SK-N-SH treated with all-trans-retinoic acid at 6 μM for 48 hours (cell line): ENCODE measurements around the gene GLYAT.
"Not testable (repeated sequence)": the region's sequence is repeated elsewhere in the genome, so short reads cannot be mapped to it uniquely, and the experiment has no call there.

Experiments
- CSDC2 ChIP-seq: fragments of 250-450 bp; sonication (Bioruptor Pico); IDR thresholded peaks from 2 replicates; pipeline ENCODE4 v1.5.0; 2020; ENCODE audit warnings: mild to moderate bottlenecking, moderate library complexity
- OSR1 ChIP-seq: fragments of 250-450 bp; sonication (Bioruptor Pico); IDR thresholded peaks from 2 replicates; pipeline ENCODE4 v1.8.0; 2022; ENCODE audit warnings: moderate library complexity, mild to moderate bottlenecking, inconsistent platforms
- ZFP3 ChIP-seq: fragments of 250-450 bp; sonication (Bioruptor Pico); IDR thresholded peaks from 2 replicates; pipeline ENCODE4 v1.5.0; 2020; ENCODE audit warnings: mild to moderate bottlenecking, moderate library complexity
- ZNF70 ChIP-seq: fragments of 450-650 bp; formaldehyde crosslinking; IDR thresholded peaks from 2 replicates; pipeline ENCODE4 v1.5.0; 2020; ENCODE audit warnings: mild to moderate bottlenecking, moderate library complexity
- ZNF8 ChIP-seq: fragments of 450-650 bp; formaldehyde crosslinking; IDR thresholded peaks from 2 replicates; pipeline ENCODE4 v1.5.0; 2020; ENCODE audit warnings: mild to moderate bottlenecking, moderate library complexity
- TF ChIP-seq, protein P1 (sequence below): fragments of 250-450 bp; sonication (Bioruptor Pico); IDR thresholded peaks from 2 replicates; pipeline ENCODE4 v1.8.0; 2020; ENCODE audit warnings: mild to moderate bottlenecking, moderate library complexity, borderline replicate concordance

DNA sequence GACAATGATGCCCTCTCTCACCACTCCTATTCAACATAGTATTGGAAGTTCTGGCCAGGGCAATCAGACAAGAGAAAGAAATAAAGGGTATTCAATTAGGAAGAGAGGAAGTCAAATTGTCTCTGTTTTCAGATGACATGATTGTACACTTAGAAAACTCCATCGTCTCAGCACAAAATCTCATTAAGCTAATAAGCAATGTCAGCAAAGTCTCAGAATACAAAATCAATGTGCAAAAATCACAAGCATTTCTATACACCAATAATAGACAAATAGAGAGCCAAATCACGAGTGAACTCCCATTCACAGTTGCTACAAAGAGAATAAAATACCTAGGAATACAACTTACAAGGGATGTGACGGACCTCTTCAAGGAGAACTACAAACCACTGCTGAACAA is 49.1 kb downstream of the GLYAT start:
- TF ChIP-seq ZFP3 (CRISPR knock-in tag); ZNF70; ZNF8 (CRISPR knock-in tag); CSDC2 (CRISPR knock-in tag); OSR1 (CRISPR knock-in tag): not testable (repeated sequence)
- TF ChIP-seq, protein P1, sequence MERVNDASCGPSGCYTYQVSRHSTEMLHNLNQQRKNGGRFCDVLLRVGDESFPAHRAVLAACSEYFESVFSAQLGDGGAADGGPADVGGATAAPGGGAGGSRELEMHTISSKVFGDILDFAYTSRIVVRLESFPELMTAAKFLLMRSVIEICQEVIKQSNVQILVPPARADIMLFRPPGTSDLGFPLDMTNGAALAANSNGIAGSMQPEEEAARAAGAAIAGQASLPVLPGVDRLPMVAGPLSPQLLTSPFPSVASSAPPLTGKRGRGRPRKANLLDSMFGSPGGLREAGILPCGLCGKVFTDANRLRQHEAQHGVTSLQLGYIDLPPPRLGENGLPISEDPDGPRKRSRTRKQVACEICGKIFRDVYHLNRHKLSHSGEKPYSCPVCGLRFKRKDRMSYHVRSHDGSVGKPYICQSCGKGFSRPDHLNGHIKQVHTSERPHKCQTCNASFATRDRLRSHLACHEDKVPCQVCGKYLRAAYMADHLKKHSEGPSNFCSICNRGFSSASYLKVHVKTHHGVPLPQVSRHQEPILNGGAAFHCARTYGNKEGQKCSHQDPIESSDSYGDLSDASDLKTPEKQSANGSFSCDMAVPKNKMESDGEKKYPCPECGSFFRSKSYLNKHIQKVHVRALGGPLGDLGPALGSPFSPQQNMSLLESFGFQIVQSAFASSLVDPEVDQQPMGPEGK = not testable (repeated sequence)
